IMR-90 (cell line): ENCODE data around the gene RBM23. TPM values are rescaled to one million over a fixed set of nuclear protein-coding genes. Genes with fewer than 3 reads are reported as not detected.

Experiments
- ATAC-seq: fragments of 200-7000 bp; cut with Tn5 transposase; 2 replicates; pipeline ENCODE4 v1.9.1; 2020; ENCODE audit warnings: low read depth, mild to moderate bottlenecking, moderate library complexity
- BruUV-seq: library from RNA; stranded (reverse); fragments of 400-500 nt; replicated peaks from 2 replicates; lab custom pipeline; 2021; lab: Mats Ljungman, UMichigan
- CTCF ChIA-PET: fragments of 300-600 bp; formaldehyde crosslinking; extraction: SDS; loops from one replicate; lab custom pipeline; 2021; ENCODE audit warnings: antibody characterized with exemption; lab: Yijun Ruan, JAX
- POLR2A ChIA-PET: fragments of 300-600 bp; sonication (Branson Sonifier 250); formaldehyde crosslinking; loops from one replicate; lab custom pipeline; 2022; ENCODE audit warnings: antibody characterized with exemption; ENCODE audit not compliant: unreplicated experiment; lab: Charles Lee
- DNase-seq: peaks from one replicate; pipeline ENCODE4 v3.0.0; 2013
- H2AFZ ChIP-seq: replicated peaks from 2 replicates; pipeline ENCODE3; 2013; ENCODE audit warnings: low read length, mild to moderate bottlenecking; ENCODE audit not compliant: poor library complexity
- H2AK5ac ChIP-seq: 2 replicates; pipeline ENCODE4 v1.6.1; 2013; ENCODE audit warnings: low read depth, low read length, inconsistent platforms
- H2AK9ac ChIP-seq: replicated peaks from 2 replicates; pipeline ENCODE3; 2013; ENCODE audit warnings: mild to moderate bottlenecking, low read depth, low read length, moderate library complexity; ENCODE audit not compliant: poor library complexity
- H2BK120ac ChIP-seq: 2 replicates; pipeline ENCODE4 v1.6.1; 2013; ENCODE audit warnings: low read depth, low read length, inconsistent platforms
- H2BK15ac ChIP-seq: 3 replicates; pipeline ENCODE4 v1.6.1; 2013; ENCODE audit warnings: low read depth, low read length, inconsistent platforms
- H2BK20ac ChIP-seq: 2 replicates; pipeline ENCODE4 v1.6.1; 2013; ENCODE audit warnings: low read depth, mild to moderate bottlenecking, inconsistent platforms, low read length, moderate library complexity
- H2BK5ac ChIP-seq: 2 replicates; pipeline ENCODE4 v1.6.1; 2013; ENCODE audit warnings: mild to moderate bottlenecking, low read depth, low read length, inconsistent platforms; ENCODE audit not compliant: poor library complexity, severe bottlenecking
- H3K14ac ChIP-seq: replicated peaks from 2 replicates; pipeline ENCODE4 v1.6.1; 2013; ENCODE audit warnings: low read depth, low read length, inconsistent platforms
- H3K18ac ChIP-seq: 2 replicates; pipeline ENCODE4 v1.6.1; 2013; ENCODE audit warnings: low read depth, low read length, control low read depth
- H3K23ac ChIP-seq: 2 replicates; pipeline ENCODE4 v1.6.1; 2013; ENCODE audit warnings: low read depth, low read length, inconsistent platforms
- H3K27ac ChIP-seq: 2 replicates; pipeline ENCODE4 v1.5.1; 2013; ENCODE audit warnings: mild to moderate bottlenecking, control low read depth, low read length; ENCODE audit not compliant: insufficient read depth
- H3K27me3 ChIP-seq: 2 replicates; pipeline ENCODE4 v1.6.1; 2013; ENCODE audit warnings: low read length; ENCODE audit not compliant: control insufficient read depth, insufficient read depth
- H3K36me3 ChIP-seq: 2 replicates; pipeline ENCODE4 v1.6.1; 2013; ENCODE audit warnings: low read length, mixed read lengths; ENCODE audit not compliant: control insufficient read depth, insufficient read depth
- H3K4ac ChIP-seq: 2 replicates; pipeline ENCODE4 v1.6.1; 2013; ENCODE audit warnings: low read depth, low read length, inconsistent platforms
- H3K4me1 ChIP-seq: 2 replicates; pipeline ENCODE4 v1.6.1; 2013; ENCODE audit warnings: low read length, mixed read lengths; ENCODE audit not compliant: control insufficient read depth, insufficient read depth
- H3K4me2 ChIP-seq: 2 replicates; pipeline ENCODE4 v1.6.1; 2013; ENCODE audit warnings: low read depth, mild to moderate bottlenecking, control low read depth, low read length, moderate library complexity
- H3K4me3 ChIP-seq: 2 replicates; pipeline ENCODE4 v1.5.1; 2013; ENCODE audit warnings: low read depth, mild to moderate bottlenecking, control low read depth, low read length, moderate library complexity; ENCODE audit not compliant: insufficient read depth
- H3K56ac ChIP-seq: 2 replicates; pipeline ENCODE4 v1.6.1; 2013; ENCODE audit warnings: low read length, inconsistent platforms; ENCODE audit not compliant: insufficient read depth; ENCODE audit errors: extremely low read depth
- H3K79me1 ChIP-seq, 2 experiments: 2 replicates each; pipeline ENCODE4 v1.6.1; 2013; ENCODE audit warnings: low read length in 2 of 2, inconsistent platforms in 1 of 2, low read depth in 1 of 2
- H3K9ac ChIP-seq: 2 replicates; pipeline ENCODE4 v1.6.1; 2013; ENCODE audit warnings: low read depth, low read length, control low read depth
- H3K9me1 ChIP-seq: 2 replicates; pipeline ENCODE4 v1.6.1; 2013; ENCODE audit warnings: low read length, inconsistent platforms; ENCODE audit not compliant: insufficient read depth
- H3K9me3 ChIP-seq: 2 replicates; pipeline ENCODE4 v1.6.1; 2013; ENCODE audit warnings: low read length; ENCODE audit not compliant: control insufficient read depth, insufficient read depth
- H4K20me1 ChIP-seq: 2 replicates; pipeline ENCODE4 v1.6.1; 2013; ENCODE audit warnings: low read length, inconsistent platforms; ENCODE audit not compliant: insufficient read depth
- H4K5ac ChIP-seq: 2 replicates; pipeline ENCODE4 v1.6.1; 2013; ENCODE audit warnings: mild to moderate bottlenecking, low read depth, low read length, control low read depth
- H4K8ac ChIP-seq, 2 experiments: 2 replicates each; pipeline ENCODE4 v1.6.1; 2013; ENCODE audit warnings: low read depth in 2 of 2, low read length in 2 of 2, control low read depth in 1 of 2, inconsistent platforms in 1 of 2
- H4K91ac ChIP-seq: 2 replicates; pipeline ENCODE4 v1.6.1; 2013; ENCODE audit warnings: low read depth, low read length, inconsistent platforms; ENCODE audit not compliant: insufficient read depth
- BHLHE40 ChIP-seq: fragments of 150-350 bp; IDR thresholded peaks from 2 replicates; pipeline ENCODE4 v1.6.1; 2016; ENCODE audit warnings: mild to moderate bottlenecking, low read depth, low read length
- CEBPB ChIP-seq: IDR thresholded peaks from 2 replicates; pipeline ENCODE4 v1.6.1; 2012; ENCODE audit warnings: low read depth, low read length, improper control_type of control experiment
- CHD1 ChIP-seq: IDR thresholded peaks from 2 replicates; pipeline ENCODE4 v1.6.1; 2012; ENCODE audit warnings: low read depth, low read length, improper control_type of control experiment
- MAFK ChIP-seq: IDR thresholded peaks from 2 replicates; pipeline ENCODE4 v1.6.1; 2012; ENCODE audit warnings: low read depth, low read length, improper control_type of control experiment
- MAZ ChIP-seq: IDR thresholded peaks from 2 replicates; pipeline ENCODE4 v1.6.1; 2012; ENCODE audit warnings: low read depth, mild to moderate bottlenecking, low read length, improper control_type of control experiment, moderate library complexity, borderline replicate concordance
- MXI1 ChIP-seq: IDR thresholded peaks from 2 replicates; pipeline ENCODE4 v1.6.1; 2012; ENCODE audit warnings: low read depth, mild to moderate bottlenecking, low read length, moderate library complexity, borderline replicate concordance
- NFE2L2 ChIP-seq: fragments of 150-350 bp; IDR thresholded peaks from 2 replicates; pipeline ENCODE4 v1.6.1; 2016; ENCODE audit warnings: low read depth, mild to moderate bottlenecking, low read length
- RAD21 ChIP-seq: IDR thresholded peaks from 2 replicates; pipeline ENCODE4 v1.6.1; 2012; ENCODE audit warnings: low read length, improper control_type of control experiment
- RCOR1 ChIP-seq: IDR thresholded peaks from 2 replicates; pipeline ENCODE4 v1.6.1; 2012; ENCODE audit warnings: mild to moderate bottlenecking, low read length, improper control_type of control experiment; ENCODE audit not compliant: insufficient replicate concordance
- RFX5 ChIP-seq: IDR thresholded peaks from 2 replicates; pipeline ENCODE4 v1.8.0; 2012; ENCODE audit warnings: low read depth, mild to moderate bottlenecking, low read length, moderate library complexity
- SMC3 ChIP-seq: fragments of 150-350 bp; IDR thresholded peaks from 2 replicates; pipeline ENCODE4 v1.6.1; 2016; ENCODE audit warnings: low read depth, mild to moderate bottlenecking, antibody characterized with exemption, low read length, moderate library complexity
- WGBS, 2 experiments: methylation state at CpG; one replicate each; pipeline versions ENCODE4 v1.1.5 to v1.1.7; 2013; ENCODE audit warnings: missing lambda C conversion rate in 2 of 2; ENCODE audit not compliant: insufficient read length in 1 of 2; ENCODE audit errors: extremely low coverage in 2 of 2; 5-methylcytosine and 5-hydroxymethylcytosine counted together
- dilution Hi-C: fragments of 300-500 bp; cut with HindIII; formaldehyde crosslinking; loops from one replicate; pipeline ENCODE4 v1.14.3; 2018; ENCODE audit warnings: low sequenced_read_pairs; ENCODE audit not compliant: unreplicated experiment
- in situ Hi-C: fragments of 300-500 bp; cut with MboI; formaldehyde crosslinking; loops from 3 replicates; pipeline ENCODE4 v1.14.3; 2019; ENCODE audit warnings: low sequenced_read_pairs, inconsistent platforms, mixed read lengths
- intact Hi-C: fragments of 100-400 bp; cut with micrococcal nuclease; formaldehyde crosslinking; loops from 2 replicates; pipeline ENCODE4 v1.10.0; 2022
- polyA plus RNA-seq, 3 experiments: library from polyadenylated mRNA; depleted of rRNA; stranded (reverse); fragments of >200 nt; gene quantifications; 2 replicates each; pipeline ENCODE4 v1.2.3, GENCODE V29; 2012; ENCODE audit warnings: low replicate concordance in 1 of 3
- total RNA-seq: library from RNA; depleted of rRNA; stranded (reverse); fragments of >200 nt; gene quantifications from 2 replicates; pipeline ENCODE4 v1.2.3, GENCODE V29; 2012
- TF ChIP-seq, protein P1 (sequence below): conservative IDR thresholded peaks from 2 replicates; pipeline ENCODE4 v1.5.1; 2012; ENCODE audit warnings: mild to moderate bottlenecking, low read depth, low read length, improper control_type of control experiment
- TF ChIP-seq, protein P2 (sequence below): fragments of 150-350 bp; IDR thresholded peaks from 2 replicates; pipeline ENCODE4 v1.6.1; 2016; ENCODE audit warnings: low read depth, mild to moderate bottlenecking, low read length, moderate library complexity, borderline replicate concordance

The RBM23 gene
- total and polyA plus RNA-seq, 2 of the 4 experiments (the other 2 are of a cell fraction), result 44.7 to 375 TPM

GRCh38 chr14:22870811-22871223 lies 48.1 kb downstream of the RBM23 start:
- TF ChIP-seq, protein P1, sequence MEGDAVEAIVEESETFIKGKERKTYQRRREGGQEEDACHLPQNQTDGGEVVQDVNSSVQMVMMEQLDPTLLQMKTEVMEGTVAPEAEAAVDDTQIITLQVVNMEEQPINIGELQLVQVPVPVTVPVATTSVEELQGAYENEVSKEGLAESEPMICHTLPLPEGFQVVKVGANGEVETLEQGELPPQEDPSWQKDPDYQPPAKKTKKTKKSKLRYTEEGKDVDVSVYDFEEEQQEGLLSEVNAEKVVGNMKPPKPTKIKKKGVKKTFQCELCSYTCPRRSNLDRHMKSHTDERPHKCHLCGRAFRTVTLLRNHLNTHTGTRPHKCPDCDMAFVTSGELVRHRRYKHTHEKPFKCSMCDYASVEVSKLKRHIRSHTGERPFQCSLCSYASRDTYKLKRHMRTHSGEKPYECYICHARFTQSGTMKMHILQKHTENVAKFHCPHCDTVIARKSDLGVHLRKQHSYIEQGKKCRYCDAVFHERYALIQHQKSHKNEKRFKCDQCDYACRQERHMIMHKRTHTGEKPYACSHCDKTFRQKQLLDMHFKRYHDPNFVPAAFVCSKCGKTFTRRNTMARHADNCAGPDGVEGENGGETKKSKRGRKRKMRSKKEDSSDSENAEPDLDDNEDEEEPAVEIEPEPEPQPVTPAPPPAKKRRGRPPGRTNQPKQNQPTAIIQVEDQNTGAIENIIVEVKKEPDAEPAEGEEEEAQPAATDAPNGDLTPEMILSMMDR, result no peak
- no peak for TF ChIP-seq MAZ
- TF ChIP-seq MXI1, result no peak
- TF ChIP-seq RAD21, result no peak
- TF ChIP-seq CEBPB, result no peak
- TF ChIP-seq RCOR1, result no peak
- TF ChIP-seq NFE2L2, result no peak
- no peak for TF ChIP-seq MAFK
- TF ChIP-seq BHLHE40, result no peak
- TF ChIP-seq SMC3, result no peak
- no peak for TF ChIP-seq RFX5
- TF ChIP-seq CHD1, result no peak
- TF ChIP-seq, protein P2, sequence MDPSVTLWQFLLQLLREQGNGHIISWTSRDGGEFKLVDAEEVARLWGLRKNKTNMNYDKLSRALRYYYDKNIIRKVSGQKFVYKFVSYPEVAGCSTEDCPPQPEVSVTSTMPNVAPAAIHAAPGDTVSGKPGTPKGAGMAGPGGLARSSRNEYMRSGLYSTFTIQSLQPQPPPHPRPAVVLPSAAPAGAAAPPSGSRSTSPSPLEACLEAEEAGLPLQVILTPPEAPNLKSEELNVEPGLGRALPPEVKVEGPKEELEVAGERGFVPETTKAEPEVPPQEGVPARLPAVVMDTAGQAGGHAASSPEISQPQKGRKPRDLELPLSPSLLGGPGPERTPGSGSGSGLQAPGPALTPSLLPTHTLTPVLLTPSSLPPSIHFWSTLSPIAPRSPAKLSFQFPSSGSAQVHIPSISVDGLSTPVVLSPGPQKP, result no peak
- peaks cover 20 to 27% of the 10 kb centered on the region in 2 experiments; a peak in 3 of 4 replicates for H3K79me1 ChIP-seq
- POLR2A ChIA-PET, result interaction anchor here (0.6 kb wide), 1 partner anchor 492 kb away, joined by 4 read pairs; no protein-coding TSS in a partner anchor
- BruUV-seq, result no TSS peak
- CTCF ChIA-PET, result interaction anchor here (0.6 to 1.6 kb wide), 6 partner anchors 11 to 48 kb away, joined by 3 to 7 read pairs (median 3); no protein-coding TSS in a partner anchor
- H3K56ac ChIP-seq, result 0 out of 2 replicates have a peak overlapping the region, but pooled peaks have one; percentile 17
- H3K9me1 ChIP-seq, result 0 out of 2 replicates have a peak, but pooled peaks cover 3% of the 10 kb centered on the region
- H2AK5ac ChIP-seq, result no peak overlapping the region
- H3K36me3 ChIP-seq, result peaks cover 18% of the 10 kb centered on the region
- H2BK20ac ChIP-seq, result no peak overlapping the region
- peak overlapping the region; percentile 79 for H3K4me3 ChIP-seq
- peak overlapping the region; percentile 46; the same call in 1 of the 2 replicates for H3K9ac ChIP-seq
- no peak for ATAC-seq
- H2BK120ac ChIP-seq, result no peak overlapping the region
- in situ Hi-C loops (loop anchor here (25.0 kb wide), 1 partner anchor 484 kb away; no protein-coding TSS in a partner anchor), dilution Hi-C loops (no loop called here), intact Hi-C loops (loop anchor here (5.0 kb wide), 1 partner anchor 111 kb away; the partner anchor contains the start of gene AJUBA)
- peak overlapping the region; percentile 53; the same call in 1 of the 2 replicates for H3K14ac ChIP-seq
- peaks cover 9% of the 10 kb centered on the region for H4K20me1 ChIP-seq
- peak overlapping the region; percentile 37 to 79 for H4K8ac ChIP-seq
- peak overlapping the region; percentile 84; the same call in 1 of the 2 replicates for H3K27ac ChIP-seq
- DNase-seq, result no peak
- H3K4ac ChIP-seq, result no peak overlapping the region; the same call in 1 of the 2 replicates
- H2AFZ ChIP-seq, result no peak overlapping the region
- H3K18ac ChIP-seq, result peak overlapping the region; percentile 40; the same call in 1 of the 2 replicates
- H3K4me1 ChIP-seq, result peaks cover 3% of the 10 kb centered on the region; the same call in 1 of the 2 replicates
- peak overlapping the region; percentile 95 for H2BK5ac ChIP-seq
- peak overlapping the region; percentile 2; the same call in 1 of the 2 replicates for H4K91ac ChIP-seq
- WGBS, 2 experiments, result no CpG with 5 or more reads among the region's 1 CpG
- no peak overlapping the region for H2BK15ac ChIP-seq
- no peaks in the 10 kb centered on the region for H3K9me3 ChIP-seq
- peak overlapping the region; percentile 70; the same call in 1 of the 2 replicates for H4K5ac ChIP-seq
- H3K4me2 ChIP-seq, result peak overlapping the region; percentile 98
- no peak overlapping the region for H2AK9ac ChIP-seq
- no peaks in the 10 kb centered on the region for H3K27me3 ChIP-seq
- H3K23ac ChIP-seq, result peak overlapping the region; percentile 19; the same call in 1 of the 2 replicates
